GM10248 (cell line): Measurements from ENCODE around the gene SLC26A4.

ENCODE experiments used
- CTCF ChIA-PET: fragments of 300-600 bp; sonication (Branson Sonifier 250); formaldehyde crosslinking; extraction: SDS; loops from one replicate; lab custom pipeline; 2021; ENCODE audit warnings: antibody characterized with exemption; lab: Yijun Ruan, JAX
- POLR2A ChIA-PET: fragments of 350-650 bp; sonication (Branson Sonifier 250); formaldehyde crosslinking; extraction: SDS; loops from one replicate; lab custom pipeline; 2020; ENCODE audit warnings: antibody characterized with exemption; lab: Yijun Ruan, JAX
- DNase-seq: peaks from one replicate; pipeline ENCODE4 v3.0.0; 2012; ENCODE audit errors: extremely low spot score
- CTCF ChIP-seq: IDR thresholded peaks from 2 replicates; pipeline ENCODE4 v1.5.1; 2012; ENCODE audit warnings: mild to moderate bottlenecking, low read depth; ENCODE audit errors: extremely low read depth, missing control alignments, control extremely low read depth

SLC26A4 gene

GRCh38 chr7:107758667-107759066 lies 98.0 kb downstream of the SLC26A4 start:
- ChIA-PET POLR2A (no interaction called here), CTCF (no interaction called here)
- TF ChIP-seq CTCF, result no peak
- DNase-seq, result no peak

GRCh38 chr7:107767391-107767790 lies 106.8 kb downstream of the SLC26A4 start:
- TF ChIP-seq CTCF, result no peak
- no peak for DNase-seq
- ChIA-PET CTCF (no interaction called here), POLR2A (no interaction called here)
